GM18507 (cell line): ENCODE measurements around the gene PRLH.
"Not testable (repeated sequence)": the region's sequence is repeated elsewhere in the genome, so short reads cannot be mapped to it uniquely, and the experiment has no call there.

Source experiments
- DNase-seq: peaks from one replicate; pipeline ENCODE4 v3.0.0; 2011; ENCODE audit warnings: low read depth; ENCODE audit not compliant: insufficient read length; ENCODE audit errors: extremely low spot score
- FAIRE-seq: peaks from 2 replicates; lab custom pipeline; 2011; peaks lifted over from hg19 to GRCh38; lab: Jason Lieb, UNC

Gene PRLH

GRCh38 chr2:237596520-237597195 is 30.3 kb downstream of the PRLH start:
- DNase-seq: no peak
- FAIRE-seq: no peak

GRCh38 chr2:237597196-237598145 is 31.1 kb downstream of the PRLH start:
- no peak for DNase-seq
- FAIRE-seq: no peak

- no peak for DNase-seq
- no peak for FAIRE-seq
Observed at GRCh38 chr2:237598468-237599208, 32.3 kb downstream of the PRLH start.

- FAIRE-seq (no peak), DNase-seq (no peak)
Observed at GRCh38 chr2:237599465-237600110, 33.2 kb downstream of the PRLH start.

GRCh38 chr2:237600205-237600846 is 34.0 kb downstream of the PRLH start:
- FAIRE-seq (no peak), DNase-seq (no peak)

GRCh38 chr2:237601453-237602116 is 35.2 kb downstream of the PRLH start:
- FAIRE-seq (no peak), DNase-seq (no peak)

GRCh38 chr2:237602409-237602808 is 36.0 kb downstream of the PRLH start:
- no peak for DNase-seq
- no peak for FAIRE-seq

DNA sequence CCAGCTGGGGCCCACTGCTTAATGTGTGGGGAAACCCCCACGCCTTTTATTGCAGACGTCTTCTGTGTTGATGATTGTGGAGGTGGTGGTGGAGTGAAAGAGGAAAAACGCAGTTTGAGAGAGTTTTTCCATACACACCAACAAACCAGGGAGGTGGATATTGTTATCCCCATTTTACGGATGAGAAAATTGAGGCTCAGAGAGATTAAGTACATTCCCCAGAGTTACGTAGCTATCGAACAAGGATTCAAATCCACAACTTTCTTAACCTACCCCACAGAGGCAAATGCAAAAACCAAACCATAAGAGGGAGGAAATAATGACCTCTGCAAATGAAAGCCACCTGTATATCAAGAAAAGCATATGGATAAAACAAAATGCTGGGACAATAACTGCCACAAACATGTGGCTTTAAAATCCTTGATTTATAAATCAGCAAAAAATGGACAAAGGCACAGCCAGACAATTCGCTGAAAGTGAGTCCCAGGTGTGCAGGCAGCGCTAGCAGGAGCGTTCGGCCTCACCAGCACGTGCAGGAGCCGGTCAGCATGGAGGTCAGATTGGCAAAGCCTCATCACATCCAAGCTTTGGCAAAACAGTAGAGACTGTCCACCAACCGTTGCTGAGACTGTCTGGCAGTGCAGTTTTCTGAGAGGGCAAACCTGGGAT is 36.8 kb downstream of the PRLH start:
- FAIRE-seq: no peak
- no peak for DNase-seq

GRCh38 chr2:237603718-237604362 is 37.5 kb downstream of the PRLH start:
- DNase-seq (peak; percentile 32), FAIRE-seq (peak; percentile 77)

DNA sequence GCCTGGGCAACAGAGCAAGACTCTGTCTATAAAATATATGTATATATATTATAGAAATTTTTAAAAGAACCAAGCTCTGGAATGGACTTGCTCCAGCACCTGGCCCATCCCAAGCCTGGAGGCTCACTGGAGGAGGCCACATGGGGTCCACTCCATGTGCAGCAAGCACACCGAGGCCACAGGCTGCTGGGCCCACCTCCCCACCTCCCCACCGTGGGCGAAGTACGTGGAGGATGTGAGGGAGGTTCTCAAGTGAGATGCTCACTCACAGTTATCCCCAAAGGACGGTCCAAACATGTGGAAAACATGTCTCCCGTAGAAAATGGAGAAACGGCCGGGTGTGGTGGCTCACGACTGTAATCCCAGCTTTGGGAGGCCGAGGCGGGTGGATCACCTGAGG is 38.0 kb downstream of the PRLH start:
- FAIRE-seq: no peak
- no peak for DNase-seq

DNA sequence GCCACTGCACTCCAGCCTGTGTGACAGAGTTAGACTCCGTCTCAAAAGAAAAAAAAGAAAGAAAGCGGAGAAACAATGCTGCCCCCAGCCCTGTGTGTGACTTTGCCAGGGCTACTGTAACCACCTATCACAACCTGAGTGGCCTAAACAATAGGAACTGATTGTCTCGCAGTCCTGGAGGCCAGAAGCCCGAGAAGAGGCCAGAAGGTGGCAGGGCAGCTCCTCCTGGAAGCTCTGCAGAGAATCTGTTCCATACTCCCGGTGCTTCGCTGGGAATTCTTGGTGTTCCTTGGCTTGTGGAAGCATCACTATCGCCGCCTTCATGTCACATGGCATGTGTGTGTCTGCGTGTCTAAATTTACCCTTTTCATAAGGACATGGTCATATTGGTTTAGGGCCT is 38.6 kb downstream of the PRLH start:
- FAIRE-seq (no peak), DNase-seq (no peak)

DNA sequence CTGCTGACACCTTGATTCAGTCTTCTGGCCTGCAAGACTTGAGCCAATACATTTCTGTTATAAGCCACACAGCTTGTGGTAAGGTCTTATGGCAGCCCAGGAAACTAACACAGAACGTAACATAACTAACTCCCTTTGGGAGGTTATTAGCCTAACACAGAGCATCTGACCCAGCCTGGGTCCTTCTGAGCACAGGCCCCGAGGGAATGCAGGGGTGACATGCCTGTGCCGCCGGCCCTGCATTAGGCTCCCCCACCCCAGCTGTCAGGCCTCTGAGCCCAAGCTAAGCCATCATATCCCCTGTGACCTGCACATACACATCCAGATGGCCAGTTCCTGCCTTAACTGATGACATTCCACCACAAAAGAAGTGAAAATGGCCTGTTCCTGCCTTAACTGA is 40.1 kb downstream of the PRLH start:
- not testable (repeated sequence) for DNase-seq, FAIRE-seq

DNA sequence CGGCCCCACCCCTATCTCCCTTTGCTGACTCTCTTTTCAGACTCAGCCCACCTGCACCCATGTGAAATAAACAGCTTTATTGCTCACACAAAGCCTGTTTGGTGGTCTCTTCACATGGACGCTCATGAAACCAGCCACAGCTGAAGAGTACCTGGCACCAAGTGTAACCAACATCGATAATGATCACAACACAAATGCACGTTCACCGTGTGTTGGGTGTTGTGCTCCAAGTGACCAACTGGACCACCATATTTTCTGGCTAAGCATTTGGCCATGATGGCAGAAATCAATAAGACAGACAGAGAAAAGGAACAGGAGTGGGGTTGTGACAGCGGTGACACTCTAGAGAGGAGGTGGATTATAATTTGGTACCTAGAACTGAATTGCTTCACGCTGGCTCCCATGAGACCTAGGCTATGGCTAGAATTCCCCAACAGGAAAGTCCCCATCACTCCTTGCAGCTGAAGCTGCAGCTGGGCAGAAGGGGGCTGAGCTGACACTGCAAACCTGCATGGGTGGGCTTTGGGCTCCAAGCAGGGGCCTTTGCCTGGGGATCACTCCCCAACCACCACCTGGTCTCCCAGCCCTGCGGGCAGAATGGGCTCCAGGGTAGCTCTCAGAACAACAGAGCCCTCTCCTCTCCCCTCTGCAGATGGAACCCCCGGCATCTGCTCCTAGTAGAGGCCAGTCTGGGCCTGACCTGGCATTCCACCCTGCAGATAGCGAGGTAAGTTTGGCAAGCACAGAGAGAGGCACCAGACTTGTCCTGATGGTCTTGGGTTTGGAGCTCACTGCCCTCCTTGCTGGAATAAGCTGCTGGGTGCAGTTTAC is 46.4 kb downstream of the PRLH start:
- FAIRE-seq (no peak), DNase-seq (no peak)

DNA sequence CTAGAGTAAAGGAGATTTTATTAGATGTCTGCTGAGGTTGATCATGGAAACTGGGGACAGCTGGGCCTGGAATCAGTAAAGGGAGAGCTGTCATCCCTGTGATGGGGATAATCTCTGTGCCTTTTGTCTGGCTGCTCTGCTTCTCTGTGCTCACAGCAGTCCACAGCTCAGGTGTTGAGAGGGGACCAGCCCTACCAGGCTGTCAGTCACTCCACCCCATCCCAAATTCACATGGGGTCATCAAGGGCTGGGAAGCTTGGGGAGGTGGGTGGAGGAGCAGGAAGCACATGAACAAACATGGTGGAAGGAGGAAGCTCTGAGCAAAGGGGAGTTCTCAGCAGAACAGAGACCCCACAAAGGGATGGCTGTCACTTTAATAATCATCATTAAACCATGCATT is 47.3 kb downstream of the PRLH start:
- no peak for DNase-seq
- no peak for FAIRE-seq

DNA sequence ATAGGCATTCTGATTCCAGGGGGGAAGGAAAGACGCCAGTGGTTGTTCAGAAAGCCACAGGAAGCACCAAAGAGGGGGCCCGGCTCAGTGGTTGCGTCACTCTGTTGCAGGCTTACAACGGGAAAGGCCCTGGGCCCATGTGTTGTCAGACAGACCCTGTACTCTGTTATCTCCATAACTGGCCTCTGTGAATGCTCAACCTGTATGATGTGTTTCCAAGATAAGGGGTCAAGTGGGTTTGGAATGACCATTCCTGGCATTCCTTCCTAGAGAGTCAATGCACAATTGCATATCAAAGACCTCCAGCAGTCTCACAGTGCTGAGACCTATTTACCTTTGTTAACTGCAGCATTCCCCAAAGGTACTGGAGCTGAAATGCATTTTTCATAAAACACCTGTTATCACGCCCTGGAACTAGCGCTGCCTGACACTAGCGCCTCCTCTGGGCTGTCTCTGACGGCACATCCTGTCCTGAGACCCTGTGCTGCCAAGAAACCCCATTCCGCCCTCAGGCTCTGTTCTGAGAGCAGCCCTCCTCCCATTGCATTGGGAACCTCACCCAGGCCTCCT is 47.9 kb downstream of the PRLH start:
- no peak for DNase-seq
- FAIRE-seq: no peak

GRCh38 chr2:237615631-237616249 is 49.4 kb downstream of the PRLH start:
- DNase-seq (no peak), FAIRE-seq (no peak)
